Activated naive CD8-positive, alpha-beta T cell treated with anti-CD3 and anti-CD28 coated beads, Interleukin-2, amount 50 U/mL, for 24 hours (primary cell): ENCODE measurements around the gene ZSWIM5.
"Not testable (repeated sequence)": the region's sequence is repeated elsewhere in the genome, so short reads cannot be mapped to it uniquely, and the experiment has no call there.

Experiments
- ATAC-seq: fragments of 150-1000 bp; cut with Tn5 transposase; one replicate; pipeline ENCODE4 v1.10.0; 2021
- DNase-seq: peaks from one replicate; pipeline ENCODE4 v3.0.0; 2021
- H3K27ac Mint-ChIP-seq: one replicate; pipeline ENCODE4 v1.8.0; 2021; ENCODE audit warnings: mild to moderate bottlenecking, mixed read lengths
- H3K27me3 Mint-ChIP-seq: one replicate; pipeline ENCODE4 v1.8.0; 2021; ENCODE audit warnings: mixed read lengths
- H3K36me3 Mint-ChIP-seq: one replicate; pipeline ENCODE4 v1.8.0; 2021; ENCODE audit warnings: low read depth, mixed read lengths
- H3K4me1 Mint-ChIP-seq: one replicate; pipeline ENCODE4 v1.8.0; 2021; ENCODE audit warnings: mixed read lengths
- H3K4me3 Mint-ChIP-seq: one replicate; pipeline ENCODE4 v1.8.0; 2021; ENCODE audit warnings: mild to moderate bottlenecking, moderate library complexity, mixed read lengths
- H3K9me3 Mint-ChIP-seq: one replicate; pipeline ENCODE4 v1.8.0; 2021; ENCODE audit warnings: mixed read lengths

Gene ZSWIM5

DNA sequence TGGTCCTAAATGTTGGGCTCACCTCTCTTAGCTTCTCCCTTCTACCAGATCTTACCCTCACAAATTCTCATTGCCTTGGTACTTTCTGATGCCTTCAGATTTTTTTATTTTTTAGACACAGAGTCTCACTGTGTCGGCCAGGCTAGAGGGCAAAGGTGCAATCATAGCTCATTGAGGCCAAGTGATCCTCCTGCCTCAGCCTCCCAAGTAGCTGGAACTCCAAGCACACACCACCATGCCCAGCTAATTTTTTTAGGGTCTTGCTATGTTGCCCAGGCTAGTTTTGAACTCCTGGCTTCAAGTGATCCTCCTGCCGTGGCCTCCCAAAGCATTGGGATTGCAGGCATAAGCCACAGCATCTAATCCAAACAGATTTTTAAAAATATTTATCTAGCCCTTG, 69.4 kb downstream of the ZSWIM5 start:
- Mint-ChIP-seq H3K27ac (no peak overlapping the region), H3K4me1 (peaks cover 6% of the 10 kb centered on the region), H3K36me3 (no peaks in the 10 kb centered on the region), H3K4me3 (no peak overlapping the region), H3K9me3 (no peaks in the 10 kb centered on the region), H3K27me3 (no peaks in the 10 kb centered on the region)
- no peak for ATAC-seq
- DNase-seq: no peak

DNA sequence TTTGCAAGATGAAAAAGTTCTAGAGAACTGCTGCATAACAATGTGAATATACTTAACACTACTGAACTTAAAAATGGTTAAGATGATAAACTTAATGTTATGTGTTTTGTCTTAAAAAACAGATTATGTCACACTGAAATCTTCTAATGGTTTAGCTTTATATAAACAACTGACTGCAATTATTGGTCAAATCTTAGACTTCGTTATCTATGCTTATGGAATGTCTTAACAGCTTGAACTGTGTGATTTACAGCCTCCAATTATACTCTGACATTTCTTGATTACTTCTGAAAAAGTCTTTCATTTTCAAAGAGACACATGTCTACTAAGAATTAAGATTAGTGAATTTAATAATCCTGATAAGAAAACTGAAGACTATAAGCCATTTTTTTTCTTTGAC, 71.1 kb downstream of the ZSWIM5 start:
- no peak overlapping the region for H3K4me3 Mint-ChIP-seq
- H3K4me1 Mint-ChIP-seq: peaks cover 6% of the 10 kb centered on the region
- H3K36me3 Mint-ChIP-seq: no peaks in the 10 kb centered on the region
- no peak overlapping the region for H3K27ac Mint-ChIP-seq
- H3K27me3 Mint-ChIP-seq: no peaks in the 10 kb centered on the region
- ATAC-seq: no peak
- H3K9me3 Mint-ChIP-seq: no peaks in the 10 kb centered on the region
- DNase-seq: no peak

- no peak overlapping the region for H3K4me3 Mint-ChIP-seq
- peaks cover 6% of the 10 kb centered on the region for H3K4me1 Mint-ChIP-seq
- H3K27me3 Mint-ChIP-seq: no peaks in the 10 kb centered on the region
- ATAC-seq (no peak), DNase-seq (no peak)
- no peak overlapping the region for H3K27ac Mint-ChIP-seq
- no peaks in the 10 kb centered on the region for H3K9me3 Mint-ChIP-seq
- no peaks in the 10 kb centered on the region for H3K36me3 Mint-ChIP-seq
These were observed 71.9 kb downstream of the ZSWIM5 start for GRCh38 chr1:45134461-45134873.

- not testable (repeated sequence) for H3K36me3 Mint-ChIP-seq, H3K9me3 Mint-ChIP-seq, DNase-seq, H3K4me1 Mint-ChIP-seq, H3K4me3 Mint-ChIP-seq, H3K27ac Mint-ChIP-seq, H3K27me3 Mint-ChIP-seq, ATAC-seq
These were observed 73.7 kb downstream of the ZSWIM5 start for GRCh38 chr1:45132719-45133118.

GRCh38 chr1:45123358-45123757, 83.0 kb downstream of the ZSWIM5 start:
- Mint-ChIP-seq H3K36me3 (peaks cover 2% of the 10 kb centered on the region), H3K27me3 (peaks cover 2% of the 10 kb centered on the region), H3K9me3 (no peaks in the 10 kb centered on the region), H3K27ac (no peak overlapping the region), H3K4me3 (no peak overlapping the region), H3K4me1 (peaks cover 13% of the 10 kb centered on the region)
- ATAC-seq (no peak), DNase-seq (no peak)

GRCh38 chr1:45122724-45123123, 83.7 kb downstream of the ZSWIM5 start:
- H3K27me3 Mint-ChIP-seq: peaks cover 2% of the 10 kb centered on the region
- H3K9me3 Mint-ChIP-seq: no peaks in the 10 kb centered on the region
- no peak overlapping the region for H3K27ac Mint-ChIP-seq
- DNase-seq: no peak
- H3K4me3 Mint-ChIP-seq: no peak overlapping the region
- peaks cover 14% of the 10 kb centered on the region for H3K4me1 Mint-ChIP-seq
- no peak for ATAC-seq
- peaks cover 2% of the 10 kb centered on the region for H3K36me3 Mint-ChIP-seq

- H3K9me3 Mint-ChIP-seq: no peaks in the 10 kb centered on the region
- no peak overlapping the region for H3K27ac Mint-ChIP-seq
- H3K36me3 Mint-ChIP-seq: peaks cover 2% of the 10 kb centered on the region
- DNase-seq (no peak), ATAC-seq (no peak)
- H3K4me3 Mint-ChIP-seq: no peak overlapping the region
- peaks cover 2% of the 10 kb centered on the region for H3K27me3 Mint-ChIP-seq
- peaks cover 35% of the 10 kb centered on the region for H3K4me1 Mint-ChIP-seq
These were observed 88.6 kb downstream of the ZSWIM5 start for GRCh38 chr1:45117766-45118165.

- no peak overlapping the region for H3K4me3 Mint-ChIP-seq
- H3K4me1 Mint-ChIP-seq: peaks cover 29% of the 10 kb centered on the region
- peaks cover 2% of the 10 kb centered on the region for H3K27me3 Mint-ChIP-seq
- H3K27ac Mint-ChIP-seq: no peak overlapping the region
- ATAC-seq (no peak), DNase-seq (no peak)
- H3K9me3 Mint-ChIP-seq: no peaks in the 10 kb centered on the region
- H3K36me3 Mint-ChIP-seq: peaks cover 2% of the 10 kb centered on the region
These were observed 89.6 kb downstream of the ZSWIM5 start for GRCh38 chr1:45116820-45117219.

DNA sequence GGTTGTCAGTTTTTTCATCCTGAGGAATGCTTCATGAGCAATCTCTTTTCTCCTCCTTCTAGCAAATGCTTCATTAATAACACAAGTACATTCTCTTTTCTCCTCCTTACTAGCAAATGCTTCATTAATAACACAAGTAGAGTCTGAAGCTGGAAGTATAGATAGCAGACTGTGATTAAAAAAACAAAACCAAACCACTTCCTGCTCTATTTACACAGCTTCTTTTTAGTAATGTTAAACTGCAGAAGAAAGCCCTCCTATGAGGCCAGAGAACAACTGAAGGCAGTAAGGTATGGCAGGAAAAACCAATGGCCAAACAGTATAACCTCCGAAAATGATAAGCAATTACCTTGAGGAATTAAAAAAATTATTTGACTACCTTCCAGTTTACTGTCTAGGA, 90.1 kb downstream of the ZSWIM5 start:
- H3K4me3 Mint-ChIP-seq: no peak overlapping the region
- ATAC-seq (no peak), DNase-seq (no peak)
- H3K36me3 Mint-ChIP-seq: peaks cover 2% of the 10 kb centered on the region
- peaks cover 2% of the 10 kb centered on the region for H3K27me3 Mint-ChIP-seq
- H3K9me3 Mint-ChIP-seq: no peaks in the 10 kb centered on the region
- no peak overlapping the region for H3K27ac Mint-ChIP-seq
- H3K4me1 Mint-ChIP-seq: peaks cover 29% of the 10 kb centered on the region

DNA sequence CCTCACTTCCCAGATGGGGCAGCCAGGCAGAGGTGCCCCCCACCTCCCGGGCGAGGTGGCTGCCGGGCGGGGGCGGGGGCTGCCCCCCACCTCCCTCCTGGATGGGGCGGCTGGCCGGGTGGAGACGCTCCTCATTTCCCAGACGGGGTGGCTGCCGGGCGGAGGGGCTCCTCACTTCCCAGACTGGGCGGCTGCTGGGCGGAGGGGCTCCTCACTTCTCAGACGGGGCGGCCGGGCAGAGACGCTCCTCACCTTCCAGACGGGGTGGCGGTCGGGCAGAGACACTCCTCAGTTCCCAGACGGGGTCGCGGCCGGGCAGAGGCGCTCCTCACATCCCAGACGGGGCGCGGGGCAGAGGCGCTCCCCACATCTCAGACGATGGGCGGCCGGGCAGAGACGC, 91.2 kb downstream of the ZSWIM5 start:
- not testable (repeated sequence) for ATAC-seq, DNase-seq, H3K4me3 Mint-ChIP-seq, H3K27ac Mint-ChIP-seq, H3K27me3 Mint-ChIP-seq, H3K36me3 Mint-ChIP-seq, H3K9me3 Mint-ChIP-seq
- H3K4me1 Mint-ChIP-seq: peaks cover 27% of the 10 kb centered on the region

DNA sequence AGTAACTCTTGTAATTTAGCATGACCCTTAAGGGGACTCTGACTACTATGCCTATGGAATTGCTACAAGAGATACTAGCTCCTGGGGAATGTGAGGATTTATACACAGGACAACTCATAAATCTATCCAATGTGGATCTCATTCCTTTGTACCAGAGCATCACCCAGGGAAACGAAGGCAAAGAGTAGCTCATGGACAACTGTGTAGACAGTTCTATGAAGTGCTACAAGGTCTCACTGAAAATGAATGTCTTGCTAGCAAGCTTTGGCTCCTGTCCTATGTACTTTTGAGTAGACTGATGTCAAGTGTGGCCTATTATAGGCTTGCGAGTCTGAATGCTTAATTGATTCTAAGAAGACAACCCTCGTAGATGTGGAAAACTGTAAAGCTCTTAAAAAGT, 93.7 kb downstream of the ZSWIM5 start:
- Mint-ChIP-seq H3K27ac (no peak overlapping the region), H3K36me3 (no peaks in the 10 kb centered on the region), H3K4me1 (peaks cover 21% of the 10 kb centered on the region), H3K27me3 (no peaks in the 10 kb centered on the region), H3K4me3 (no peak overlapping the region), H3K9me3 (no peaks in the 10 kb centered on the region)
- DNase-seq: no peak
- no peak for ATAC-seq

- Mint-ChIP-seq H3K4me1 (peaks cover 7% of the 10 kb centered on the region), H3K4me3 (no peak overlapping the region), H3K27me3 (no peaks in the 10 kb centered on the region), H3K9me3 (no peaks in the 10 kb centered on the region), H3K36me3 (no peaks in the 10 kb centered on the region), H3K27ac (no peak overlapping the region)
- ATAC-seq (no peak), DNase-seq (no peak)
These were observed 95.2 kb downstream of the ZSWIM5 start for GRCh38 chr1:45111239-45111638.

DNA sequence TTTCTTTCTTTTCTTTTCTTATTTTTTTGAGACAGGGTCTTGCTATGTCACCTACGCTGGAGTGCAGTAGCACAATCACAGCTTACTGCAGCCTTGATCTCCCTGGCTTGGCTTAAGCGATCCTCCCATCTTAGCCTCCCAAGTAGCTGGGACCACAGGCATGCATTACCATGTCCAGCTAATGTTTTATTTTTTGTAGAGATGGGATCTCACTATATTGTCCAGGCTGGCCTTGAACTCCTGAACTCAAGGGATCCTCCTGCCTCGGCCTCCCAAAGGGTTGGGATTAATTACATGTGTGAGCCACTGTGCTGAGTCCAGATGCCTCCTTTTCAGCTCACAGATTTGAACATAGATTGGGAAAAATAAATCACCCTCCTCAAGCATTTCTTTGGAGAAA, 98.6 kb downstream of the ZSWIM5 start:
- no peak overlapping the region for H3K27ac Mint-ChIP-seq
- DNase-seq (no peak), ATAC-seq (no peak)
- no peaks in the 10 kb centered on the region for H3K4me1 Mint-ChIP-seq
- H3K27me3 Mint-ChIP-seq: no peaks in the 10 kb centered on the region
- H3K4me3 Mint-ChIP-seq: no peak overlapping the region
- no peaks in the 10 kb centered on the region for H3K36me3 Mint-ChIP-seq
- H3K9me3 Mint-ChIP-seq: no peaks in the 10 kb centered on the region

DNA sequence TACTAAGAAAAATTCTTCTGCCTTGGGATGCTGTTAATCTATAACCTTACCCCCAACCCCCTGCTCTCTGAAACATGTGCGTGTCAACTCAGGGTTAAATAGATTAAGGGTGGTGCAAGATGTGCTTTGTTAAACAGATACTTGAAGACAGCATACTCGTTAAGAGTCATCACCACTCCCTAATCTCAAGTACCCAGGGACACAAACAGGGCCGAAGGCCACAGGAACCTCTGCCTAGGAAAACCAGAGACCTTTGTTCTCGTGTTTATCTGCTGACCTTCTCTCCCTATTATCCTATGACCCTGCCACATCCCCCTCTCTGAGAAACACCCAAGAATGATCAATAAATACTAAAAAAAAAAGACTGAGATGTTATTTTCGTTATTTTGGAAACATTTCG, 99.5 kb downstream of the ZSWIM5 start:
- H3K27ac Mint-ChIP-seq, ATAC-seq, DNase-seq, H3K4me3 Mint-ChIP-seq, H3K9me3 Mint-ChIP-seq, H3K4me1 Mint-ChIP-seq, H3K27me3 Mint-ChIP-seq, H3K36me3 Mint-ChIP-seq: not testable (repeated sequence)

DNA sequence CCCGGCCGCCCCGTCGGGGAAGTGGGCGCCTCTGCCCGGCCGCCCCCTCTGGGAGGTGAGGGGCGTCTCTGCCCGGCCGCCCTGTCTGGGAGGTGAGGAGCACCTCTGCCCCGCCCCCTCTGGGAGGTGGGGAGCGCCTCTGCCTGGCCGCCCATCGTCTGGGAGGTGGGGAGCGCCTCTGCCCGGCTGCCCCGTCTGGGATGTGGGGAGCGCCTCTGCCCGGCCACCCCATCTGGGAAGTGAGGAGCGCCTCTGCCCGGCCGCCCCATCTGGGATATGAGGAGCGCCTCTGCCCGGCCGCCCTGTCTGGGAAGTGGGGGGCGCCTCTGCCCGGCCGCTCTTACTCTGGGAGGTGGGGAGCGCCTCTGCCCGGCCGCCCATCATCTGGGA, 100.3 kb downstream of the ZSWIM5 start:
- H3K4me3 Mint-ChIP-seq, H3K4me1 Mint-ChIP-seq, H3K36me3 Mint-ChIP-seq, H3K27ac Mint-ChIP-seq, DNase-seq, H3K9me3 Mint-ChIP-seq, H3K27me3 Mint-ChIP-seq, ATAC-seq: not testable (repeated sequence)

DNA sequence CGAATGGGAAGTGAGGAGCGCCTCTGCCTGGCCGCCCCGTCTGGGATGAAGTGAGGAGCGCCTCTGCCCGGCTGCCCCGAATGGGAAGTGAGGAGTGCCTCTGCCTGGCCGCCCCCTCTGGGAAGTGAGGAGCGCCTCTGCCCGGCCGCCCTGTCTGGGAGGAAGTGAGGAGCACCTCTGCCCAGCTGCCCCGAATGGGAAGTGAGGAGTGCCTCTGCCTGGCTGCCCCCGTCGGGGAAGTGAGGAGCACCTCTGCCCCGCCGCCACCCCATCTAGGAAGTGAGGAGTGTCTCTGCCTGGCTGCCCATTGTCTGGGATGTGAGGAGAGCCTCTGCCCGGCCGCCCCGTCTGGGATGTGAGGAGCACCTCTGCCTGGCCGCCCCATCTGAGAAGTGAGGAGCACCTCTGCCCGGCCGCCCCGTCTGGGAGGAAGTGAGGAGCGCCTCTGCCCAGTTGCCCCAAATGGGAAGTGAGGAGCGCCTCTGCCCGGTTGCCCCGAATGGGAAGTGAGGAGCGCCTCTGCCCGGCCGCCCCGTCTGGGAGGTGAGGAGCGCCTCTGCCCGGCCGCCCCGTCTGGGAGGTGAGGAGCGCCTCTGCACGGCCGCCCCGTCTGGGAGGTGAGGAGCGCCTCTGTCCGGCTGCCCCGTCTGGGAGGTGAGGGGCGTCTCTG, 100.8 kb downstream of the ZSWIM5 start:
- H3K36me3 Mint-ChIP-seq, H3K4me3 Mint-ChIP-seq: not testable (repeated sequence)

More for the DNA sequence above, 100.8 kb downstream of the ZSWIM5 start:
- not testable (repeated sequence) for H3K27ac Mint-ChIP-seq, ATAC-seq, H3K4me1 Mint-ChIP-seq, H3K27me3 Mint-ChIP-seq, DNase-seq, H3K9me3 Mint-ChIP-seq
